CD4-positive, alpha-beta T cell (primary cell): Measurements from ENCODE around the gene COG3. TPM values are rescaled to one million over a fixed set of nuclear protein-coding genes. Genes with fewer than 3 reads are reported as not detected.

Source experiments
- ATAC-seq: fragments of 200-7000 bp; cut with Tn5 transposase; one replicate; pipeline ENCODE4 v1.10.0; 2022; ENCODE audit warnings: mild to moderate bottlenecking; ENCODE audit not compliant: poor library complexity
- CTCF ChIA-PET: fragments of 350-600 bp; sonication (Branson Sonifier 250); formaldehyde crosslinking; loops from one replicate; lab custom pipeline; 2021; ENCODE audit warnings: antibody characterized with exemption, inconsistent platforms; lab: Charles Lee
- POLR2A ChIA-PET: fragments of 350-600 bp; sonication (Branson Sonifier 250); formaldehyde crosslinking; loops from one replicate; lab custom pipeline; 2021; ENCODE audit warnings: antibody characterized with exemption, inconsistent platforms; lab: Charles Lee
- DNase-seq, 14 experiments: peaks; one replicate each; pipeline ENCODE4 v3.0.0-alpha.2; 2013 to 2020; ENCODE audit warnings: mixed read lengths in 2 of 14
- H3K27ac ChIP-seq, 2 donors: one replicate each; pipeline versions ENCODE4 v1.5.1 to v1.7.0; 2013; ENCODE audit warnings: low read length in 2 of 2, low read depth in 1 of 2, mild to moderate bottlenecking in 1 of 2
- H3K27me3 ChIP-seq, 2 experiments: 1 replicate in 1 of 2; 2 replicates in 1 of 2; pipeline versions ENCODE4 v1.6.1 to v1.7.0; 2013; ENCODE audit warnings: low read length in 2 of 2, control low read depth in 1 of 2, mild to moderate bottlenecking in 1 of 2, moderate library complexity in 1 of 2; ENCODE audit not compliant: insufficient read depth in 2 of 2, control insufficient read depth in 1 of 2
- H3K36me3 ChIP-seq: one replicate; pipeline ENCODE4 v1.6.1; 2013; ENCODE audit warnings: low read length, control low read depth; ENCODE audit not compliant: insufficient read depth
- H3K4me1 ChIP-seq: one replicate; pipeline ENCODE4 v1.6.1; 2013; ENCODE audit warnings: low read length, control low read depth; ENCODE audit not compliant: insufficient read depth
- H3K4me3 ChIP-seq: one replicate; pipeline ENCODE4 v1.5.1; 2013; ENCODE audit warnings: mild to moderate bottlenecking, low read length, moderate library complexity
- H3K9me3 ChIP-seq, 2 experiments: 1 replicate in 1 of 2; 2 replicates in 1 of 2; pipeline versions ENCODE4 v1.6.1 to v1.7.0; 2013; ENCODE audit warnings: low read length in 2 of 2, mild to moderate bottlenecking in 2 of 2, control low read depth in 1 of 2, moderate library complexity in 1 of 2; ENCODE audit not compliant: control insufficient read depth in 1 of 2, insufficient read depth in 1 of 2
- H3K27ac Mint-ChIP-seq: one replicate; pipeline ENCODE4 v1.8.0; 2020; ENCODE audit warnings: mixed read lengths
- H3K27me3 Mint-ChIP-seq: one replicate; pipeline ENCODE4 v1.8.0; 2021; ENCODE audit warnings: mixed read lengths
- H3K36me3 Mint-ChIP-seq: one replicate; pipeline ENCODE4 v1.8.0; 2021; ENCODE audit warnings: low read depth, mixed read lengths
- H3K4me1 Mint-ChIP-seq: one replicate; pipeline ENCODE4 v1.8.0; 2021; ENCODE audit warnings: low read depth, mixed read lengths
- H3K4me3 Mint-ChIP-seq: one replicate; pipeline ENCODE4 v1.8.0; 2020; ENCODE audit warnings: mild to moderate bottlenecking, mixed read lengths
- H3K9me3 Mint-ChIP-seq: one replicate; pipeline ENCODE4 v1.8.0; 2020; ENCODE audit warnings: mixed read lengths
- CTCF ChIP-seq: fragments of 200-600 bp; IDR thresholded peaks from one replicate; pipeline ENCODE4 v1.8.0; 2022; ENCODE audit warnings: antibody characterized with exemption, mild to moderate bottlenecking
- intact Hi-C, 2 experiments: fragments of 100-400 bp; cut with DNase I in 1 of 2; cut with micrococcal nuclease in 1 of 2; formaldehyde crosslinking; loops; one replicate each; pipeline versions ENCODE4 v1.15.1 to v1.9.0; 2023 to 2025; cut with DNase I, micrococcal nuclease
- total RNA-seq, 174 experiments: library from RNA in 2 of 174; stranded (reverse) in 2 of 174; gene quantifications; one replicate each; pipeline ENCODE4 v1.2.3 and lab custom pipeline; 2021 to 2026

The COG3 gene
- total RNA-seq, 2 experiments from 2014 or later: 52.8 to 57.0 TPM

GRCh38 chr13:45584816-45585215 is 120.1 kb downstream of the COG3 start:
- intact Hi-C loops: no loop called here
- Histone ChIP-seq H3K36me3 (no peaks in the 10 kb centered on the region), H3K4me3 (no peak overlapping the region), H3K27ac (no peak overlapping the region), H3K4me1 (no peaks in the 10 kb centered on the region), H3K27me3 (no peaks in the 10 kb centered on the region), H3K9me3 (peaks cover 0 to 3% of the 10 kb centered on the region in 2 experiments)
- Mint-ChIP-seq H3K9me3 (no peaks in the 10 kb centered on the region), H3K4me3 (no peak overlapping the region), H3K27ac (no peak overlapping the region), H3K4me1 (no peaks in the 10 kb centered on the region), H3K27me3 (peaks cover 5% of the 10 kb centered on the region), H3K36me3 (no peaks in the 10 kb centered on the region)
- DNase-seq: no peak
- ChIA-PET CTCF (no interaction called here), POLR2A (no interaction called here)
- ATAC-seq: no peak
- TF ChIP-seq CTCF: no peak

Other genes with a start within 250 kb of the COG3 start
- 1,000 to 10,000 TPM; 8,742 to 8,834 TPM for gene TPT1, start 123.8 kb upstream of the COG3 start, total RNA-seq
- 10 to 100 TPM; 23.2 to 28.6 TPM for gene SLC25A30, start 46.6 kb upstream of the COG3 start, total RNA-seq
- not detected for gene ERICH6B, start 150.8 kb downstream of the COG3 start, total RNA-seq
- not detected for gene CBY2, start 237.4 kb downstream of the COG3 start, total RNA-seq